ENCODE data around the gene NCAPG2. TPM values are rescaled to one million over a fixed set of nuclear protein-coding genes. Genes with fewer than 3 reads are reported as not detected.

Gene NCAPG2
- total and polyA plus RNA-seq, 2 experiments from 2014 or later, result 15.6 to 17.3 TPM

DNA sequence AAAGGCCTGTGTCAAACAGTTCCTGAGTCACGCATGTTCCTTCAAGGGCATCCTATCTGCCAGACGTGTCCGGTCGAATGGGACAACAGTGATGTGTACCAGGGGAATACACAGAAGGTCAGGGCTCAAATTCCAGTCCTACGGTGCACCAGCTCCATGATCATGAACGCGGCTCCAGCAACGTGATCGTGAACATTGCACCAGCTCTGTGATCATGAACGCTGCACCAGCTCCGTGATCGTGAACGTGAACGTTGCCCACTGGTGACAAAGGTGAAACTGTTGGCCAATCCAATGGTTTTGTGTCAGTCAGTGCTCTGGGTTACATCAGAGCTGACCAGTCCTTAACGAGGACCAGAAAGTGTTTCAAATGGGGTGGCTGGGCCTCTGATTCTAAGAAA is 112.7 kb downstream of the NCAPG2 start:
- Histone ChIP-seq H4K20me1 (ENCODE audit: insufficient read depth) (no peaks in the 10 kb centered on the region), H3K4me3 (no peak overlapping the region), H3K9ac (no peak overlapping the region), H3K27me3 (replicated peaks; ENCODE audit: insufficient read depth) (no peaks in the 10 kb centered on the region; the same call in 1 of the 2 replicates), H3K9me2 (ENCODE audit: insufficient read depth) (no peaks in the 10 kb centered on the region), H3K9me3 (ENCODE audit: low read depth) (no peaks in the 10 kb centered on the region), H3K36me3 (ENCODE audit: low read depth) (no peaks in the 10 kb centered on the region), H3F3A (ENCODE audit: insufficient read depth) (no peaks in the 10 kb centered on the region), H3K79me2 (ENCODE audit: insufficient read depth) (no peaks in the 10 kb centered on the region), H2AFZ (no peak overlapping the region), H3K27ac (no peak overlapping the region), H3K4me1 (ENCODE audit: insufficient read depth) (no peaks in the 10 kb centered on the region), H3K4me2 (ENCODE audit: unreplicated experiment) (no peak overlapping the region)
- no peak for DNase-seq
- no peak for TF ChIP-seq EZH2 (IDR thresholded peaks at IDR 0.05; ENCODE audit: insufficient read depth, poor library complexity, severe bottlenecking)
- TF ChIP-seq EZH2phosphoT487 (IDR thresholded peaks at IDR 0.05; ENCODE audit: insufficient read depth, low read depth), result no peak
- WGBS, 2 experiments (ENCODE audit: low coverage in 1 of 2, low lambda C conversion rate in 2 of 2, missing lambda C conversion rate in 2 of 2), result 60 to 62% methylated on average over 15 of the region's 15 CpGs
- in situ Hi-C loops (cut with MboI), result no loop called here

- H4K20me1 ChIP-seq (ENCODE audit: insufficient read depth), result no peaks in the 10 kb centered on the region
- no peak overlapping the region for H3K9ac ChIP-seq
- H3K4me3 ChIP-seq, result no peak overlapping the region
- H3K9me3 ChIP-seq (ENCODE audit: low read depth), result no peaks in the 10 kb centered on the region
- no peak overlapping the region for H2AFZ ChIP-seq
- no peak overlapping the region for H3K4me2 ChIP-seq (ENCODE audit: unreplicated experiment)
- in situ Hi-C loops (cut with MboI), result no loop called here
- no peaks in the 10 kb centered on the region for H3K9me2 ChIP-seq (ENCODE audit: insufficient read depth)
- 90 to 93% methylated on average over 12 of the region's 12 CpGs for WGBS, 2 experiments (ENCODE audit: low coverage in 1 of 2, low lambda C conversion rate in 2 of 2, missing lambda C conversion rate in 2 of 2)
- H3K4me1 ChIP-seq (ENCODE audit: insufficient read depth), result no peaks in the 10 kb centered on the region
- no peaks in the 10 kb centered on the region for H3K79me2 ChIP-seq (ENCODE audit: insufficient read depth)
- H3K27ac ChIP-seq, result no peak overlapping the region
- DNase-seq, result no peak
- H3K27me3 ChIP-seq (replicated peaks; ENCODE audit: insufficient read depth), result peaks cover 14% of the 10 kb centered on the region
- no peaks in the 10 kb centered on the region for H3K36me3 ChIP-seq (ENCODE audit: low read depth)
- TF ChIP-seq EZH2phosphoT487 (IDR thresholded peaks at IDR 0.05; ENCODE audit: insufficient read depth, low read depth) (no peak), EZH2 (IDR thresholded peaks at IDR 0.05; ENCODE audit: insufficient read depth, poor library complexity, severe bottlenecking) (no peak)
- no peaks in the 10 kb centered on the region for H3F3A ChIP-seq (ENCODE audit: insufficient read depth)
Observed at GRCh38 chr7:158590181-158590530, 114.4 kb downstream of the NCAPG2 start.

DNA sequence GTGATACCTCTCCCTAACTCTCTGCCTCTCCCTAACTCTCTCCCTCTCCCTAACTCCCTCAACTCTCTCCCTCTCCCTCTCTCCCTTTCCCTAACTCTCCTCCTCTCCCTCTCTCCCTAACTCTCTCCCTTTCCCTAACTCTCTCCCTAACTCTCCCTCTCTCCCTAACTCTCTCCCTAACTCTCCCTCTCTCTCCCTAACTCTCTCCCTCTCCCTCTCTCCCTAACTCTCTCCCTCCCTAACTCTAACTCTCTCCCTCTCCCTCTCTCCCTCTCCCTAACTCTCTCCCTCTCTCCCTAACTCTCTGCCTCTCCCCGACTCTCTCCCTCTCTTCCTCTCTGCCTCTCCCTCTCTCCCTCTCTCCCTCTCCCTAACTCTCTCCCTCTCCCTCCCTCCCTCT is 115.0 kb downstream of the NCAPG2 start:
- H3K36me3 ChIP-seq (ENCODE audit: low read depth), result no peaks in the 10 kb centered on the region
- no peaks in the 10 kb centered on the region for H3K79me2 ChIP-seq (ENCODE audit: insufficient read depth)
- H4K20me1 ChIP-seq (ENCODE audit: insufficient read depth), result no peaks in the 10 kb centered on the region
- no peaks in the 10 kb centered on the region for H3K4me1 ChIP-seq (ENCODE audit: insufficient read depth)
- TF ChIP-seq EZH2phosphoT487 (IDR thresholded peaks at IDR 0.05; ENCODE audit: insufficient read depth, low read depth) (no peak), EZH2 (IDR thresholded peaks at IDR 0.05; ENCODE audit: insufficient read depth, poor library complexity, severe bottlenecking) (no peak)
- in situ Hi-C loops (cut with MboI), result no loop called here
- DNase-seq, result no peak
- no peak overlapping the region for H3K9ac ChIP-seq
- H3F3A ChIP-seq (ENCODE audit: insufficient read depth), result no peaks in the 10 kb centered on the region
- no peaks in the 10 kb centered on the region for H3K9me3 ChIP-seq (ENCODE audit: low read depth)
- no peak overlapping the region for H3K27ac ChIP-seq
- 3 to 93% methylated on average over 1 of the region's 1 CpG for WGBS, 2 experiments (ENCODE audit: low coverage in 1 of 2, low lambda C conversion rate in 2 of 2, missing lambda C conversion rate in 2 of 2)
- H2AFZ ChIP-seq, result no peak overlapping the region
- H3K4me2 ChIP-seq (ENCODE audit: unreplicated experiment), result no peak overlapping the region
- H3K27me3 ChIP-seq (replicated peaks; ENCODE audit: insufficient read depth), result peaks cover 19% of the 10 kb centered on the region
- no peak overlapping the region for H3K4me3 ChIP-seq
- H3K9me2 ChIP-seq (ENCODE audit: insufficient read depth), result no peaks in the 10 kb centered on the region

- no peak overlapping the region for H3K9ac ChIP-seq
- H3F3A ChIP-seq (ENCODE audit: insufficient read depth), result no peaks in the 10 kb centered on the region
- H3K9me2 ChIP-seq (ENCODE audit: insufficient read depth), result no peaks in the 10 kb centered on the region
- H3K79me2 ChIP-seq (ENCODE audit: insufficient read depth), result no peaks in the 10 kb centered on the region
- TF ChIP-seq EZH2phosphoT487 (IDR thresholded peaks at IDR 0.05; ENCODE audit: insufficient read depth, low read depth) (no peak), EZH2 (IDR thresholded peaks at IDR 0.05; ENCODE audit: insufficient read depth, poor library complexity, severe bottlenecking) (no peak)
- H3K4me3 ChIP-seq, result no peak overlapping the region
- H3K27me3 ChIP-seq (replicated peaks; ENCODE audit: insufficient read depth), result peaks cover 21% of the 10 kb centered on the region
- no peak overlapping the region for H2AFZ ChIP-seq
- H3K27ac ChIP-seq, result no peak overlapping the region
- DNase-seq, result no peak
- H3K36me3 ChIP-seq (ENCODE audit: low read depth), result no peaks in the 10 kb centered on the region
- in situ Hi-C loops (cut with MboI), result no loop called here
- H3K4me1 ChIP-seq (ENCODE audit: insufficient read depth), result no peaks in the 10 kb centered on the region
- no peaks in the 10 kb centered on the region for H3K9me3 ChIP-seq (ENCODE audit: low read depth)
- WGBS, 2 experiments (ENCODE audit: low coverage in 1 of 2, low lambda C conversion rate in 2 of 2, missing lambda C conversion rate in 2 of 2), result 26 to 34% methylated on average over 16 of the region's 16 CpGs
- no peak overlapping the region for H3K4me2 ChIP-seq (ENCODE audit: unreplicated experiment)
- no peaks in the 10 kb centered on the region for H4K20me1 ChIP-seq (ENCODE audit: insufficient read depth)
Observed at GRCh38 chr7:158588878-158589442, 115.6 kb downstream of the NCAPG2 start.
